ENCODE results near the gene ADAMTS6. TPM values are rescaled to one million over a fixed set of nuclear protein-coding genes. Genes with fewer than 3 reads are reported as not detected.
A peak's percentile ranks its signal among the peaks of the same experiment; 100 is the strongest.

ADAMTS6 gene
- total RNA-seq, 4 donors from 2014 or later, result 0.05 to 0.49 (median 0.31) TPM

DNA sequence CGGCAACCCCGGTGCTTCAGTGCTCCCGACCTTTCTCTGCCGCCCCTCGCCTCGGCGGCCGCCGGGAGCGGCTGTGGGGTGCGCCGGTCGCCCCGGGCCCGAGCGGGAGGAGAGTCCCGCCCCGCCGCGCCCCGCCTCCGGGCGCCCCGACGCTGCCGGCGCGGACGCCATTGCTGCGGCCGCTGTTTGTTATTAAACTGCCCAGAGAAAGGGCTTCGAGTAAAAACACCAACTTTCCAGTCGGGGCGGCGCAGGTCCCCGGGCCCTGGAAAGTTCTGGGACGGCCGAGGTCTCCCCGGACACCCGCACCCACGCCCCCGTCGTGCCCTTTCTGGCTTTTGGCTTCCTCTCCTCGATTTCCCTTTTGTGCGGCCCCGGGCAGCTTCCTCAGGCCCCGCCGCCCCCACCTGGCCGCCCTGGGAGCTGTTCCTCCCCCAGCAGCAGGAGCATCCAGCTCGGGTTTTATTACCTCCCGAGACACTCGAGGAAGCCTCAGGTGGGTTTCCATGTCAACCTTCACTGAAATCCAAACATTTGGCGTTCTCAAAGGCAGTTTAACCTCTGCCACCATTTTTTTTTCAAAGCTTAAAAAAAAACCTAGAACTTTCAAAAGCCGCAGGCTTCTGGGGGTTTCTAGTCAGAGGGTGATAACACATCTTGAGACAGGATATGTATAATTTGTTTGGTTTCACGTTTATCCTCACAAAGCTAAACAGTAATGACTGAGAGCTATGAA is 378.6 kb downstream of the ADAMTS6 start:
- ATAC-seq (peak; percentile 48 to 57), DNase-seq (peak in 1 of 2 donors; percentile 15)
- Histone ChIP-seq H3K27ac (peak overlapping the region; percentile 61 to 76 (median 68)), H3K36me3 (no peaks in the 10 kb centered on the region), H3K4me1 (no peaks in the 10 kb centered on the region), H3K27me3 (no peaks in the 10 kb centered on the region), H3K9me3 (no peaks in the 10 kb centered on the region), H3K4me3 (peak overlapping the region; percentile 62 to 70 (median 65))
- no peak for TF ChIP-seq POLR2A (IDR thresholded peaks at IDR 0.05)
- TF ChIP-seq, protein P1, sequence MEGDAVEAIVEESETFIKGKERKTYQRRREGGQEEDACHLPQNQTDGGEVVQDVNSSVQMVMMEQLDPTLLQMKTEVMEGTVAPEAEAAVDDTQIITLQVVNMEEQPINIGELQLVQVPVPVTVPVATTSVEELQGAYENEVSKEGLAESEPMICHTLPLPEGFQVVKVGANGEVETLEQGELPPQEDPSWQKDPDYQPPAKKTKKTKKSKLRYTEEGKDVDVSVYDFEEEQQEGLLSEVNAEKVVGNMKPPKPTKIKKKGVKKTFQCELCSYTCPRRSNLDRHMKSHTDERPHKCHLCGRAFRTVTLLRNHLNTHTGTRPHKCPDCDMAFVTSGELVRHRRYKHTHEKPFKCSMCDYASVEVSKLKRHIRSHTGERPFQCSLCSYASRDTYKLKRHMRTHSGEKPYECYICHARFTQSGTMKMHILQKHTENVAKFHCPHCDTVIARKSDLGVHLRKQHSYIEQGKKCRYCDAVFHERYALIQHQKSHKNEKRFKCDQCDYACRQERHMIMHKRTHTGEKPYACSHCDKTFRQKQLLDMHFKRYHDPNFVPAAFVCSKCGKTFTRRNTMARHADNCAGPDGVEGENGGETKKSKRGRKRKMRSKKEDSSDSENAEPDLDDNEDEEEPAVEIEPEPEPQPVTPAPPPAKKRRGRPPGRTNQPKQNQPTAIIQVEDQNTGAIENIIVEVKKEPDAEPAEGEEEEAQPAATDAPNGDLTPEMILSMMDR (IDR thresholded peaks at IDR 0.05 in 4 of 5, conservative IDR thresholded peaks at IDR 0.05 in 1 of 5), result peak in 4 of 5 experiments; percentile 11 to 50 (median 32)
- in situ Hi-C loops (cut with MboI; ENCODE audit: low sequenced_read_pairs in 4 of 4), result loop anchor here in 1 of 4 donors (25.0 kb wide), 1 partner anchor 384 kb away; the partner anchor contains the start of gene ADAMTS6
- intact Hi-C loops (cut with DNase I; ENCODE audit: low total_unique reads), result loop anchor here (2.0 to 10.0 kb wide), 3 partner anchors 138 to 380 kb away; no protein-coding TSS in a partner anchor

DNA sequence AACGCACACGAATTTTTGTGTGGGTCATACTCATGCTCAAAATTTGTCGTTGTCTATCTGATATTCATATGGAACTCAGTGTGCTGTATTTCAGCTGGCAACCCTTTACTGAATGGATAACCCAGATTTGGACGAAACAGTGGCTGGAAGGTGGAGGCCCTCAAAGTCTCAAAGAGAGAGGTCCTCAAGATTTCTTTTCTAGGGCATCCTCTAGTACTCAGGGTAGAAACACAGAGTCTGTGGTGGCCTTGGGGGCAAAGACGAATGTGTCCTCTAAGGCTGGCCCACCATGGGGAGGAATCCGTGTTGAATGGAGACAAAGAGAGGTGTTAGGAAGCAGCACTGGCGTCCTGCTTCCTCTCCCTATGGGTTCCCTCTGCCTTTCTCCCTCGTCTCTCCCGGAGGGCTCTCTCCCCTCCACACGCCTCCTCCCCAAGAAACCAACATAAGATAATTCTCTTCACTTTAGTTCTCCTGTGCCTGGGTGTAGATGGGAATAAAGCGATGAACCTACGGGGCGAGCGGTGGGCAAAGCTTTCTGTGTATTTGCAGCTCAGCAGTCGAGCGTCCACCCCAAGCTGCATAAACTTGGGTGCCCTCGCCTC is 379.2 kb downstream of the ADAMTS6 start:
- Histone ChIP-seq H3K27me3 (no peaks in the 10 kb centered on the region), H3K4me1 (no peaks in the 10 kb centered on the region), H3K27ac (peak overlapping the region; percentile 61 to 76 (median 68)), H3K4me3 (peak overlapping the region; percentile 62 to 70 (median 65)), H3K36me3 (no peaks in the 10 kb centered on the region), H3K9me3 (no peaks in the 10 kb centered on the region)
- no peak for TF ChIP-seq POLR2A (IDR thresholded peaks at IDR 0.05)
- TF ChIP-seq, protein P1 (IDR thresholded peaks at IDR 0.05 in 4 of 5, conservative IDR thresholded peaks at IDR 0.05 in 1 of 5), result no peak
- peak in 1 of 2 donors; percentile 28 for ATAC-seq
- intact Hi-C loops (cut with DNase I; ENCODE audit: low total_unique reads) (loop anchor here (2.0 to 10.0 kb wide), 3 partner anchors 138 to 380 kb away; no protein-coding TSS in a partner anchor), in situ Hi-C loops (cut with MboI; ENCODE audit: low sequenced_read_pairs in 4 of 4) (loop anchor here in 1 of 4 donors (25.0 kb wide), 1 partner anchor 385 kb away; the partner anchor contains the start of gene ADAMTS6)
- no peak for DNase-seq

DNA sequence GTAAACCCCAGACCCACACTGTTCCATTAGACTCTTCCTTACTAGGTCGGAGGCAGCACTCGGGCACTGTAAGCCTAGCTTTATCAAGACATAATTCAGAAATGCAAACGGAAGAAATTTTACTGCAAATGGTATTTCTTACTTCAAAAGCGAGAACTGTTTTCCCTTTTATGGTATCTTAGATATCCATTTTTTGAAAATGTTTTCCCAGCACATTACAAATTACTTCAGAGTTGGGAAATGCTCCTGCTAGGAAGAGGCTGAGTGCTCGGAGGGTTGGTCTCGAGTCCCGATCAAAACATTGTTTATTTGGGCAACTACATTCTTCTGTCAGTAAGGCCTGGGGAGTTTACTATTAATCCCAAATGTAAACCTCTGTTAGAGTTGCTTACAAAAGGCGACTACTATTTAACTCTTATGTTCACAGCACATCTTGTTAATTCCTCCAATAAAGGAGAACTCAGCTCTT is 380.1 kb downstream of the ADAMTS6 start:
- intact Hi-C loops (cut with DNase I; ENCODE audit: low total_unique reads) (loop anchor here (2.0 to 10.0 kb wide), 3 partner anchors 137 to 381 kb away; no protein-coding TSS in a partner anchor), in situ Hi-C loops (cut with MboI; ENCODE audit: low sequenced_read_pairs in 4 of 4) (loop anchor here in 1 of 4 donors (25.0 kb wide), 1 partner anchor 386 kb away; the partner anchor contains the start of gene ADAMTS6)
- H3K4me1 ChIP-seq, result no peaks in the 10 kb centered on the region
- DNase-seq, result no peak
- no peak overlapping the region for H3K27ac ChIP-seq
- ATAC-seq, result no peak
- H3K36me3 ChIP-seq, result no peaks in the 10 kb centered on the region
- no peak for TF ChIP-seq POLR2A (IDR thresholded peaks at IDR 0.05)
- TF ChIP-seq, protein P1 (IDR thresholded peaks at IDR 0.05 in 4 of 5, conservative IDR thresholded peaks at IDR 0.05 in 1 of 5), result no peak
- no peaks in the 10 kb centered on the region for H3K27me3 ChIP-seq
- H3K9me3 ChIP-seq, result no peaks in the 10 kb centered on the region
- no peak overlapping the region for H3K4me3 ChIP-seq

DNA sequence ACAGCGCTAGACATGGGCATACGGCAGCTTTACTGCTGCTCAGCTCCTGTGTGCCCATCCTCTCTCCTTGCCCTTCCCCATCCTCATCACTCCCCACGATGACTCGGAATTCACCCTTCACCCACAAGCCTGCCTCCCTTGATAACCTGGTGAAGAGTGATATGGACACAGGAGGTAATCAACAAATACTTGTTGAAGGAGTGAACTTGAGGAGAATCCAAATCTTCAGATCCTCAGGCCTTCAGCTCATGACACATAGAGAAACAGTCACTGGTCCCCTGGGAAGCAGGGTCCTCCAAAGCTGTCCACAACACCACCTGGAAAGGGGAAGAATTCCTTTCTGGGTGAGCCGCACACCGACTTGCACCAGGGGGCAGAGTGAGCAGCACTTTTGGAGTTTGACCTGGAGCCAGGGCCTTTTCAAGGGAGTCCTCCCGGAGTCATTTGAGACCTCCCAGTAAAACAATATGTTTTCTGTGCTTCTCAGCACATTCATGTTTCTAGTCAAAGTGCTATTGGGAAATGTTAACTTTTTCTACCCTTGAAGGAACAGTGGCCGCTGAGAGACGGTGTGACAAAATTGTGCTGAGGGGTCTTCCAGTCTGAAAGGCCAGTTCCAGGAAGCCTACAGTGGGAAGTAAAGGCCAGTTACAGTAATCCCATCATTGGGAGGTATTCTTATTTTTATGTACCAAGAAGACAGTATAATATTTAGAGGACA is 380.6 kb downstream of the ADAMTS6 start:
- ATAC-seq, result peak; percentile 31 to 60
- H3K27ac ChIP-seq, result no peak overlapping the region
- in situ Hi-C loops (cut with MboI; ENCODE audit: low sequenced_read_pairs in 4 of 4), result loop anchor here in 1 of 4 donors (25.0 kb wide), 1 partner anchor 386 kb away; the partner anchor contains the start of gene ADAMTS6

More for the DNA sequence above, 380.6 kb downstream of the ADAMTS6 start:
- Histone ChIP-seq H3K36me3 (no peaks in the 10 kb centered on the region), H3K4me3 (no peak overlapping the region), H3K4me1 (no peaks in the 10 kb centered on the region), H3K27me3 (no peaks in the 10 kb centered on the region), H3K9me3 (no peaks in the 10 kb centered on the region)
- intact Hi-C loops (cut with DNase I; ENCODE audit: low total_unique reads), result loop anchor here (10.0 kb wide), 1 partner anchor 136 kb away; no protein-coding TSS in a partner anchor
- TF ChIP-seq, protein P1 (IDR thresholded peaks at IDR 0.05 in 4 of 5, conservative IDR thresholded peaks at IDR 0.05 in 1 of 5), result peak in 4 of 5 experiments; percentile 13 to 42 (median 38)
- TF ChIP-seq POLR2A (IDR thresholded peaks at IDR 0.05), result no peak
- DNase-seq, result peak; percentile 15 to 26
